K562 (cell line): ENCODE data around the gene FIBP. TPM values are rescaled to one million over a fixed set of nuclear protein-coding genes. Genes with fewer than 3 reads are reported as not detected.

ENCODE experiments used
- BCLAF1 ChIP-seq, 2 experiments: fragments of 450-650 bp in 1 of 2; IDR thresholded peaks; 2 replicates each; pipeline ENCODE4 v1.6.1; 2011 to 2017; ENCODE audit warnings: low read depth in 2 of 2, antibody characterized with exemption in 1 of 2, borderline replicate concordance in 1 of 2, low read length in 1 of 2, mild to moderate bottlenecking in 1 of 2, mixed read lengths in 1 of 2; ENCODE audit not compliant: control insufficient read depth in 1 of 2
- CTCF ChIP-seq, 3 experiments: IDR thresholded peaks in 2 of 3; conservative IDR thresholded peaks in 1 of 3; 2 replicates each; pipeline ENCODE4 v1.5.1; 2011 to 2012; ENCODE audit warnings: low read length in 3 of 3, mild to moderate bottlenecking in 3 of 3, control low read depth in 2 of 3, improper control_type of control experiment in 1 of 3, inconsistent platforms in 1 of 3, low read depth in 1 of 3, mixed read lengths in 1 of 3, moderate library complexity in 1 of 3; ENCODE audit not compliant: insufficient read depth in 2 of 3
- JUN ChIP-seq, 2 experiments: sonication (generic) in 1 of 2; formaldehyde crosslinking in 1 of 2; IDR thresholded peaks; 2 replicates each; pipeline versions ENCODE4 v1.6.1 to v1.8.0; 2012 to 2022; ENCODE audit warnings: borderline replicate concordance in 2 of 2, mild to moderate bottlenecking in 2 of 2, improper control_type of control experiment in 1 of 2, low read depth in 1 of 2, low read length in 1 of 2, missing genetic modification reagents in 1 of 2
- NCOR1 ChIP-seq: fragments of 450-650 bp; IDR thresholded peaks from 2 replicates; pipeline ENCODE4 v1.6.1; 2016; ENCODE audit warnings: mild to moderate bottlenecking, moderate library complexity
- POLR2A ChIP-seq: fragments of 450-650 bp; conservative IDR thresholded peaks from 2 replicates; pipeline ENCODE4 v1.6.1; 2016
- POLR2AphosphoS5 ChIP-seq: IDR thresholded peaks from 2 replicates; pipeline ENCODE4 v1.6.1; 2011; ENCODE audit warnings: mild to moderate bottlenecking, low read depth, low read length, moderate library complexity; ENCODE audit not compliant: control insufficient read depth, insufficient read depth
- RBM22 ChIP-seq: fragments of 200-400 bp; formaldehyde crosslinking; IDR thresholded peaks from 2 replicates; pipeline ENCODE4 v1.6.1; 2018; ENCODE audit warnings: low read length, low read depth; ENCODE audit not compliant: poor library complexity, severe bottlenecking
- SUPT5H ChIP-seq: fragments of 450-650 bp; IDR thresholded peaks from 2 replicates; pipeline ENCODE4 v1.6.1; 2016
- THRB ChIP-seq: fragments of 450-650 bp; formaldehyde crosslinking; conservative IDR thresholded peaks from 2 replicates; pipeline ENCODE4 v1.4.0; 2022; ENCODE audit warnings: mild to moderate bottlenecking, missing genetic modification characterization
- ZBTB26 ChIP-seq: fragments of 450-650 bp; formaldehyde crosslinking; IDR thresholded peaks from 2 replicates; pipeline ENCODE4 v1.4.0; 2022; ENCODE audit warnings: missing genetic modification characterization
- ZBTB33 ChIP-seq: sonication (generic); formaldehyde crosslinking; IDR thresholded peaks from 2 replicates; pipeline ENCODE4 v1.8.1; 2023; ENCODE audit warnings: mild to moderate bottlenecking, missing genetic modification reagents
- ZFP30 ChIP-seq: fragments of 250-450 bp; sonication (Bioruptor Pico); IDR thresholded peaks from 2 replicates; pipeline ENCODE4 v1.8.0; 2022; ENCODE audit warnings: moderate library complexity, mild to moderate bottlenecking, inconsistent platforms, borderline replicate concordance
- ZNF174 ChIP-seq: fragments of 250-450 bp; sonication (Bioruptor Pico); IDR thresholded peaks from 2 replicates; pipeline ENCODE4 v1.4.0; 2020; ENCODE audit warnings: mild to moderate bottlenecking
- polyA plus RNA-seq, 8 experiments: library from polyadenylated mRNA; depleted of rRNA in 4 of 8; stranded (reverse) in 5 of 8; unstranded in 3 of 8; fragments of >200 nt; fragmentation: Nextera tagmentation in 2 of 8; fragmentation: Illumina TruSeq in 1 of 8; extraction: Ambion mirVana in 2 of 8; extraction: Trizol in 1 of 8; gene quantifications; 2 replicates each; pipeline versions ENCODE4 v1.2.1 to v1.2.3, GENCODE V29; 2011 to 2014; ENCODE audit warnings: inconsistent platforms in 1 of 8, missing spikeins in 1 of 8
- total RNA-seq, 7 experiments: library from RNA; depleted of rRNA in 6 of 7; stranded (reverse); fragments of >200 nt in 6 of 7; fragmentation: Illumina TruSeq in 2 of 7; extraction: Trizol in 2 of 7; gene quantifications; 2 replicates each; pipeline versions ENCODE4 v1.2.1 to v1.2.3, GENCODE V29; 2011 to 2021; ENCODE audit warnings: low replicate concordance in 1 of 7

FIBP gene
- total and polyA plus RNA-seq, 9 of the 15 experiments (the other 6 are each of a cell fraction or from before 2014, with no cell fraction given), result 41.2 to 79.2 (median 48.6) TPM

- TF ChIP-seq ZBTB33 (CRISPR knock-in tag) (peak; percentile 98), SUPT5H (peak; percentile 73), THRB (peak; percentile 71; the same call in 1 of the 2 replicates), ZNF174 (no peak), ZBTB26 (0 out of 2 replicates have a peak, but pooled peaks have one; percentile 8), BCLAF1 (IDR thresholded peaks at IDR 0.05; ENCODE audit: borderline replicate concordance in 1 of 2, control insufficient read depth in 1 of 2, low read depth in 2 of 2, low read length in 1 of 2) (0 out of 4 replicates have a peak, but pooled peaks of 1 of the 2 experiments have one; percentile 9), POLR2A (peak; percentile 70), JUN (IDR thresholded peaks at IDR 0.05; ENCODE audit: borderline replicate concordance, low read depth, low read length) (no peak), JUN (CRISPR knock-in tag; IDR thresholded peaks at IDR 0.05; ENCODE audit: borderline replicate concordance) (no peak), POLR2AphosphoS5 (peak; percentile 70; the same call in 1 of the 2 replicates), ZFP30 (CRISPR knock-in tag) (no peak), CTCF (IDR thresholded peaks at IDR 0.05 in 2 of 3, conservative IDR thresholded peaks at IDR 0.05 in 1 of 3; ENCODE audit: insufficient read depth in 2 of 3, low read depth in 1 of 3, low read length in 3 of 3) (0 out of 6 replicates have a peak, but pooled peaks of 1 of the 3 experiments have one; percentile 12), NCOR1 (no peak), RBM22 (peak; percentile 96)
These were observed 5.8 kb upstream of the FIBP start (continued) for GRCh38 chr11:65894034-65894591.
